ENCODE results near the gene AMPD2.

Gene AMPD2

GRCh38 chr1:109630898-109631512, 11.4 kb downstream of the AMPD2 start:
- no peak for DNase-seq (ENCODE audit: low read depth)

- no peak for DNase-seq (ENCODE audit: low read depth)
These were observed 12.2 kb downstream of the AMPD2 start for GRCh38 chr1:109631513-109632505.

- no peak for DNase-seq (ENCODE audit: low read depth)
These were observed 13.2 kb downstream of the AMPD2 start for GRCh38 chr1:109632671-109633346.

- no peak for DNase-seq (ENCODE audit: low read depth)
These were observed 14.7 kb downstream of the AMPD2 start for GRCh38 chr1:109634292-109634691.

GRCh38 chr1:109634771-109635750, 15.4 kb downstream of the AMPD2 start:
- no peak for DNase-seq (ENCODE audit: low read depth)

GRCh38 chr1:109635862-109636200, 16.2 kb downstream of the AMPD2 start:
- DNase-seq (ENCODE audit: low read depth) = no peak

- no peak for DNase-seq (ENCODE audit: low read depth)
These were observed 16.7 kb downstream of the AMPD2 start for GRCh38 chr1:109636201-109636952.

- DNase-seq (ENCODE audit: low read depth) = no peak
These were observed 17.8 kb downstream of the AMPD2 start for GRCh38 chr1:109637446-109637845.

GRCh38 chr1:109639063-109639840, 19.6 kb downstream of the AMPD2 start:
- DNase-seq (ENCODE audit: low read depth) = no peak

- no peak for DNase-seq (ENCODE audit: low read depth)
These were observed 20.2 kb downstream of the AMPD2 start for GRCh38 chr1:109639841-109640184.

GRCh38 chr1:109640285-109640865, 20.7 kb downstream of the AMPD2 start:
- DNase-seq (ENCODE audit: low read depth) = no peak

GRCh38 chr1:109641078-109641740, 21.6 kb downstream of the AMPD2 start:
- DNase-seq (ENCODE audit: low read depth) = no peak

GRCh38 chr1:109641861-109642260, 22.2 kb downstream of the AMPD2 start:
- DNase-seq (ENCODE audit: low read depth) = no peak

GRCh38 chr1:109642626-109643025, 23.0 kb downstream of the AMPD2 start:
- DNase-seq (ENCODE audit: low read depth) = no peak

GRCh38 chr1:109643385-109644230, 24.0 kb downstream of the AMPD2 start:
- no peak for DNase-seq (ENCODE audit: low read depth)

- DNase-seq (ENCODE audit: low read depth) = no peak
These were observed 25.0 kb downstream of the AMPD2 start for GRCh38 chr1:109644670-109645069.

GRCh38 chr1:109649491-109649914, 29.9 kb downstream of the AMPD2 start:
- no peak for DNase-seq (ENCODE audit: low read depth)

GRCh38 chr1:109650609-109651008, 31.0 kb downstream of the AMPD2 start:
- no peak for DNase-seq (ENCODE audit: low read depth)

Measured in non-pigmented ciliary epithelial cell (primary cell).